Smooth muscle cell (in vitro differentiated cells): ENCODE measurements around the gene KAT5. TPM values are rescaled to one million over a fixed set of nuclear protein-coding genes. Genes with fewer than 3 reads are reported as not detected.
"Not testable (repeated sequence)": the region's sequence is repeated elsewhere in the genome, so short reads cannot be mapped to it uniquely, and the experiment has no call there.

Experiments
- DNase-seq: peaks from one replicate; lab custom pipeline; 2025; ENCODE audit not compliant: unreplicated experiment; lab: John Stamatoyannopoulos, UW
- H2AFZ ChIP-seq: fragments of 200-600 bp; sonication (generic); 2 replicates; pipeline ENCODE4 v1.6.0; 2016; ENCODE audit warnings: antibody characterized with exemption, low read depth, mild to moderate bottlenecking
- H3F3A ChIP-seq: fragments of 200-600 bp; sonication (generic); 2 replicates; pipeline ENCODE4 v1.6.0; 2017; ENCODE audit warnings: antibody characterized with exemption, low read depth
- H3K27ac ChIP-seq: fragments of 200-600 bp; sonication (generic); 2 replicates; pipeline ENCODE4 v1.5.1; 2016; ENCODE audit warnings: low read depth, mild to moderate bottlenecking
- H3K27me3 ChIP-seq: fragments of 200-600 bp; sonication (generic); 2 replicates; pipeline ENCODE4 v1.6.1; 2016; ENCODE audit warnings: low read depth, mild to moderate bottlenecking
- H3K36me3 ChIP-seq: fragments of 200-600 bp; sonication (generic); 2 replicates; pipeline ENCODE4 v1.5.1; 2016; ENCODE audit warnings: low read depth
- H3K4me1 ChIP-seq: fragments of 200-600 bp; sonication (generic); 2 replicates; pipeline ENCODE4 v1.5.1; 2016; ENCODE audit warnings: low read depth
- H3K4me2 ChIP-seq: fragments of 200-600 bp; sonication (generic); 2 replicates; pipeline ENCODE4 v1.6.0; 2016; ENCODE audit warnings: mild to moderate bottlenecking
- H3K4me3 ChIP-seq: fragments of 200-600 bp; sonication (generic); 2 replicates; pipeline ENCODE4 v1.5.1; 2016; ENCODE audit warnings: mild to moderate bottlenecking
- H3K79me2 ChIP-seq: fragments of 200-600 bp; sonication (generic); 2 replicates; pipeline ENCODE4 v1.6.0; 2016; ENCODE audit warnings: low read depth, mild to moderate bottlenecking
- H3K9ac ChIP-seq: fragments of 200-600 bp; sonication (generic); 2 replicates; pipeline ENCODE4 v1.6.0; 2016; ENCODE audit warnings: low read depth
- H3K9me3 ChIP-seq: fragments of 200-600 bp; sonication (generic); replicated peaks from 2 replicates; pipeline ENCODE4 v1.5.1; 2016; ENCODE audit warnings: low read depth
- H4K20me1 ChIP-seq: fragments of 200-600 bp; sonication (generic); 2 replicates; pipeline ENCODE4 v1.6.0; 2016; ENCODE audit warnings: low read depth
- CTCF ChIP-seq: fragments of 200-600 bp; sonication (generic); IDR thresholded peaks from 2 replicates; pipeline ENCODE4 v1.5.1; 2017; ENCODE audit warnings: borderline replicate concordance, mild to moderate bottlenecking, antibody characterized with exemption; ENCODE audit not compliant: insufficient read depth, poor library complexity, severe bottlenecking
- WGBS: methylation state at CpG from one replicate; pipeline ENCODE4 v1.1.7; 2016; ENCODE audit warnings: low lambda C conversion rate; 5-methylcytosine and 5-hydroxymethylcytosine counted together
- polyA plus RNA-seq: library from polyadenylated mRNA; unstranded; fragments of >200 nt; fragmentation: Nextera tagmentation; extraction: Ambion mirVana; gene quantifications from 2 replicates; pipeline ENCODE4 v1.2.1, GENCODE V29; 2016
- small RNA-seq: library from RNA; depleted of rRNA; stranded (forward); fragments of <200 nt; gene quantifications from one replicate; pipeline ENCODE3, GENCODE V24; 2014
- total RNA-seq: library from RNA; depleted of rRNA; stranded (reverse); fragments of >200 nt; gene quantifications from 2 replicates; pipeline ENCODE4 v1.2.3, GENCODE V29; 2014

The KAT5 gene
- total and polyA plus RNA-seq, 2 experiments from 2014 or later: 37.0 to 38.8 TPM

DNA sequence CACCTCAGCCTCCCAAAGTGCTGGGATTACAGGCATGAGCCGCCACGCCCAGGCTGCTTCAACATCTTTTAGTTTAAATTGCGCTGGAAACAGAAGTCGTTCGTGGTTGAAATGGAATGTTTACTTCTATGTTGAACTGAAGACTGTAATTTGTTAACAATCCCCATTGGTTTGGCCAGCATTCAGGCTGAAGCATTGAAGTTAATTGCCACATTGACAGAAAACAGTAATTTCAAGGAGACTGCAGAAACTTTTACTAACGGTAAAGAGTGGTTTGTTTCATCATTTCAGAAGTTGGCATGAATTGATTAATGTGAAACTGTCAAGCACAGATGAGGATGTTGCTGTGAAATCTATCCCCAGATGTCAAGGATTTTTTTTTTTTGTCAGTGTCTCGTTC lies 54.5 kb downstream of the KAT5 start:
- Histone ChIP-seq H3K27ac (no peak overlapping the region), H3K4me2 (no peak overlapping the region), H3F3A (peaks cover 8% of the 10 kb centered on the region), H3K4me1 (no peaks in the 10 kb centered on the region), H2AFZ (no peak overlapping the region), H3K9me3 (no peaks in the 10 kb centered on the region), H3K27me3 (no peaks in the 10 kb centered on the region), H3K79me2 (no peaks in the 10 kb centered on the region), H3K4me3 (no peak overlapping the region), H3K36me3 (no peaks in the 10 kb centered on the region), H4K20me1 (peaks cover 2% of the 10 kb centered on the region), H3K9ac (no peak overlapping the region)
- DNase-seq: no peak
- 38% methylated on average over 7 of the region's 7 CpGs for WGBS
- no peak for TF ChIP-seq CTCF

DNA sequence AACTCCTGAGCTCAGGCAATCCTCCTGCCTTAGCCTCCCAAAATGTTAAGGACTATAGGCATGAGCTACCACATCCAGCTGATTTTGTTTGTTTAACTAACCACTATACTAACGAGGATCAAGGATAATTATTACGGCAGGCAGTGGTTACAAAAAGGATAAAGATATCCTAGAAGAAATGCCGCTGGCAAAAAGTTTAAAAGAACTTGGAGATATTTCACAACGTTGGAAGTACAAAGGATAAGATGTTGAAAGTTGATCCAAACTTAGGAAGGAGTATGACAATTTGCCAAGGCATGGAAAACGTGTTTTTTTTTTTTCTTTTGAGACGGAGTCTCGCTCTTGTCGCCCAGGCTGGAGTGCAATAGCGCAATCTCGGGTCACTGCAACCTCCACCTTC lies 55.4 kb downstream of the KAT5 start:
- H3K4me1 ChIP-seq: no peaks in the 10 kb centered on the region
- no peaks in the 10 kb centered on the region for H3K79me2 ChIP-seq
- no peaks in the 10 kb centered on the region for H3K27me3 ChIP-seq
- H2AFZ ChIP-seq: no peak overlapping the region
- H3K9me3 ChIP-seq: no peaks in the 10 kb centered on the region
- DNase-seq: no peak
- H3F3A ChIP-seq: peaks cover 8% of the 10 kb centered on the region
- no peak overlapping the region for H3K4me2 ChIP-seq
- no peak overlapping the region for H3K9ac ChIP-seq
- no peak overlapping the region for H3K27ac ChIP-seq
- H4K20me1 ChIP-seq: peaks cover 2% of the 10 kb centered on the region
- 80% methylated on average over 10 of the region's 10 CpGs for WGBS
- no peak for TF ChIP-seq CTCF
- no peaks in the 10 kb centered on the region for H3K36me3 ChIP-seq
- H3K4me3 ChIP-seq: no peak overlapping the region

DNA sequence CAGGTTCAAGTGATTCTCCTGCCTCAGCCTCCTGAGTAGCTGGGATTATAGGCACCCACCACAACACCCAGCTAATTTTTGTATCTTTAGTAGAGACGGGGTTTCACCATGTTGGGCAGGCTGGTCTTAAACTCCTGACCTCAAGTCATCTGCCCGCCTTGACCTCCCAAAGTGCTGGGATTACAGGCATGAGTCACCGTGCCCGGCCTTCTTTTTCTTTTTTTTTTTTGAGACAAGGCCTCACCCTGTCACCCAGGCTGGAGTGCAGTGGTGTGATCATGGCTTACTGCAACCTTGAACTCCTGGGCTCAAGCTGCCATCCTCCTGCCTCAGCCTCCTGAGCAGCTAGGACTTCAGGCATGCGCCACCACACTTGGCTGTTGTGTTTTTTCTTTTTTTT lies 55.8 kb downstream of the KAT5 start:
- H3F3A ChIP-seq, H3K9ac ChIP-seq, DNase-seq, H3K9me3 ChIP-seq, H3K36me3 ChIP-seq, H3K27ac ChIP-seq, H3K4me3 ChIP-seq, H3K4me2 ChIP-seq, H2AFZ ChIP-seq, H4K20me1 ChIP-seq, H3K4me1 ChIP-seq, H3K27me3 ChIP-seq, H3K79me2 ChIP-seq: not testable (repeated sequence)
- 37% methylated on average over 5 of the region's 5 CpGs for WGBS

Small RNA genes within 50 kb of the gene (small RNA-seq; reads per million reads assigned to genes)
- not detected for gene RN7SL309P

Other genes starting within 250 kb of the KAT5 start
- 7,019 and 7,386 TPM in 2 replicates for gene MALAT1, start 213.2 kb upstream of the KAT5 start, total RNA-seq
- gene MALAT1, start 213.2 kb upstream of the KAT5 start, polyA plus RNA-seq: 6,158 and 16,096 TPM in 2 replicates
- gene SCYL1, start 187.2 kb upstream of the KAT5 start, total RNA-seq: 66.6 and 90.8 TPM in 2 replicates
- gene SCYL1, start 187.2 kb upstream of the KAT5 start, polyA plus RNA-seq: 108 and 123 TPM in 2 replicates
- 33.6 TPM in 2 replicates for gene LTBP3, start 153.9 kb upstream of the KAT5 start, total RNA-seq
- gene LTBP3, start 153.9 kb upstream of the KAT5 start, polyA plus RNA-seq: 46.4 and 53.9 TPM in 2 replicates
- gene ZNRD2, start 141.8 kb upstream of the KAT5 start, total RNA-seq: 45.9 and 55.5 TPM in 2 replicates
- gene ZNRD2, start 141.8 kb upstream of the KAT5 start, polyA plus RNA-seq: 105 and 108 TPM in 2 replicates
- 51.4 and 63.9 TPM in 2 replicates for gene FAM89B, start 139.7 kb upstream of the KAT5 start, total RNA-seq
- gene FAM89B, start 139.7 kb upstream of the KAT5 start, polyA plus RNA-seq: 174 TPM in 2 replicates
- gene EHBP1L1, start 136.2 kb upstream of the KAT5 start, total RNA-seq: 5.1 and 14.0 TPM in 2 replicates
- 28.4 and 29.5 TPM in 2 replicates for gene EHBP1L1, start 136.2 kb upstream of the KAT5 start, polyA plus RNA-seq
- gene KCNK7, start 116.5 kb upstream of the KAT5 start, total RNA-seq: 1.7 TPM in 1 of 2 replicates, not detected in the other
- not detected in 2 replicates for gene KCNK7, start 116.5 kb upstream of the KAT5 start, polyA plus RNA-seq
- 14.9 and 15.0 TPM in 2 replicates for gene MAP3K11, start 98.0 kb upstream of the KAT5 start, total RNA-seq
- gene MAP3K11, start 98.0 kb upstream of the KAT5 start, polyA plus RNA-seq: 17.3 and 29.7 TPM in 2 replicates
- 12.0 and 17.5 TPM in 2 replicates for gene PCNX3, start 96.5 kb upstream of the KAT5 start, total RNA-seq
- 18.3 and 20.7 TPM in 2 replicates for gene PCNX3, start 96.5 kb upstream of the KAT5 start, polyA plus RNA-seq
- 9.8 and 15.9 TPM in 2 replicates for gene SIPA1, start 74.2 kb upstream of the KAT5 start, total RNA-seq
- gene SIPA1, start 74.2 kb upstream of the KAT5 start, polyA plus RNA-seq: 63.8 and 67.6 TPM in 2 replicates
- gene RELA, start 49.3 kb upstream of the KAT5 start, total RNA-seq: 41.7 and 48.1 TPM in 2 replicates
- 82.8 and 98.4 TPM in 2 replicates for gene RELA, start 49.3 kb upstream of the KAT5 start, polyA plus RNA-seq
- gene RNASEH2C, start 8.5 kb downstream of the KAT5 start, total RNA-seq: 20.9 and 30.0 TPM in 2 replicates
- gene RNASEH2C, start 8.5 kb downstream of the KAT5 start, polyA plus RNA-seq: 51.7 and 56.8 TPM in 2 replicates
- 5.4 and 6.2 TPM in 2 replicates for gene AP5B1, start 68.7 kb downstream of the KAT5 start, total RNA-seq
- 7.7 and 11.6 TPM in 2 replicates for gene AP5B1, start 68.7 kb downstream of the KAT5 start, polyA plus RNA-seq
- gene OVOL1, start 74.8 kb downstream of the KAT5 start, total RNA-seq: 7.8 and 8.3 TPM in 2 replicates
- 3.1 and 16.8 TPM in 2 replicates for gene OVOL1, start 74.8 kb downstream of the KAT5 start, polyA plus RNA-seq
- 0.63 and 1.2 TPM in 2 replicates for gene SNX32, start 121.7 kb downstream of the KAT5 start, total RNA-seq
- 1.1 and 3.3 TPM in 2 replicates for gene SNX32, start 121.7 kb downstream of the KAT5 start, polyA plus RNA-seq
- gene CFL1, start 145.9 kb downstream of the KAT5 start, total RNA-seq: 1,233 and 1,255 TPM in 2 replicates
- 3,052 and 3,080 TPM in 2 replicates for gene CFL1, start 145.9 kb downstream of the KAT5 start, polyA plus RNA-seq
- 21.7 and 35.1 TPM in 2 replicates for gene MUS81, start 148.2 kb downstream of the KAT5 start, total RNA-seq
- gene MUS81, start 148.2 kb downstream of the KAT5 start, polyA plus RNA-seq: 39.6 and 61.1 TPM in 2 replicates
- 99.7 and 103 TPM in 2 replicates for gene EFEMP2, start 160.5 kb downstream of the KAT5 start, total RNA-seq
- 328 and 362 TPM in 2 replicates for gene EFEMP2, start 160.5 kb downstream of the KAT5 start, polyA plus RNA-seq
- not detected in 2 replicates for gene CTSW, start 167.6 kb downstream of the KAT5 start, total RNA-seq
- 0.52 TPM in 1 of 2 replicates, not detected in the other for gene CTSW, start 167.6 kb downstream of the KAT5 start, polyA plus RNA-seq
- 109 and 118 TPM in 2 replicates for gene FIBP, start 176.2 kb downstream of the KAT5 start, total RNA-seq
- gene FIBP, start 176.2 kb downstream of the KAT5 start, polyA plus RNA-seq: 111 and 114 TPM in 2 replicates
- 15.7 and 19.5 TPM in 2 replicates for gene CCDC85B, start 178.4 kb downstream of the KAT5 start, total RNA-seq
- gene CCDC85B, start 178.4 kb downstream of the KAT5 start, polyA plus RNA-seq: 55.7 and 80.4 TPM in 2 replicates
- 12.5 and 15.8 TPM in 2 replicates for gene FOSL1, start 188.1 kb downstream of the KAT5 start, total RNA-seq
- gene FOSL1, start 188.1 kb downstream of the KAT5 start, polyA plus RNA-seq: 26.1 and 49.8 TPM in 2 replicates
- gene C11orf68, start 206.8 kb downstream of the KAT5 start, total RNA-seq: 32.0 and 41.2 TPM in 2 replicates
- 90.8 and 99.5 TPM in 2 replicates for gene C11orf68, start 206.8 kb downstream of the KAT5 start, polyA plus RNA-seq
- gene DRAP1, start 207.2 kb downstream of the KAT5 start, total RNA-seq: 73.9 and 79.3 TPM in 2 replicates
- 276 and 278 TPM in 2 replicates for gene DRAP1, start 207.2 kb downstream of the KAT5 start, polyA plus RNA-seq
- gene TSGA10IP, start 233.2 kb downstream of the KAT5 start, total RNA-seq: 0.27 TPM in 1 of 2 replicates, not detected in the other
- gene TSGA10IP, start 233.2 kb downstream of the KAT5 start, polyA plus RNA-seq: 1.5 TPM in 2 replicates
- gene SART1, start 249.5 kb downstream of the KAT5 start, total RNA-seq: 13.0 and 22.5 TPM in 2 replicates
- gene SART1, start 249.5 kb downstream of the KAT5 start, polyA plus RNA-seq: 61.4 and 62.5 TPM in 2 replicates